IMR-90 (cell line): ENCODE measurements around the gene USH1G. TPM values are rescaled to one million over a fixed set of nuclear protein-coding genes. Genes with fewer than 3 reads are reported as not detected.

Experiments used
- ATAC-seq: fragments of 200-7000 bp; cut with Tn5 transposase; 2 replicates; pipeline ENCODE4 v1.9.1; 2020; ENCODE audit warnings: low read depth, mild to moderate bottlenecking, moderate library complexity
- BruUV-seq: library from RNA; stranded (reverse); fragments of 400-500 nt; replicated peaks from 2 replicates; lab custom pipeline; 2021; lab: Mats Ljungman, UMichigan
- CTCF ChIA-PET: fragments of 300-600 bp; formaldehyde crosslinking; extraction: SDS; loops from one replicate; lab custom pipeline; 2021; ENCODE audit warnings: antibody characterized with exemption; lab: Yijun Ruan, JAX
- POLR2A ChIA-PET: fragments of 300-600 bp; sonication (Branson Sonifier 250); formaldehyde crosslinking; loops from one replicate; lab custom pipeline; 2022; ENCODE audit warnings: antibody characterized with exemption; ENCODE audit not compliant: unreplicated experiment; lab: Charles Lee
- DNase-seq: peaks from one replicate; pipeline ENCODE4 v3.0.0; 2013
- H2AFZ ChIP-seq: replicated peaks from 2 replicates; pipeline ENCODE3; 2013; ENCODE audit warnings: low read length, mild to moderate bottlenecking; ENCODE audit not compliant: poor library complexity
- H2AK5ac ChIP-seq: 2 replicates; pipeline ENCODE4 v1.6.1; 2013; ENCODE audit warnings: low read depth, low read length, inconsistent platforms
- H2AK9ac ChIP-seq: replicated peaks from 2 replicates; pipeline ENCODE3; 2013; ENCODE audit warnings: mild to moderate bottlenecking, low read depth, low read length, moderate library complexity; ENCODE audit not compliant: poor library complexity
- H2BK120ac ChIP-seq: 2 replicates; pipeline ENCODE4 v1.6.1; 2013; ENCODE audit warnings: low read depth, low read length, inconsistent platforms
- H2BK15ac ChIP-seq: 3 replicates; pipeline ENCODE4 v1.6.1; 2013; ENCODE audit warnings: low read depth, low read length, inconsistent platforms
- H2BK20ac ChIP-seq: 2 replicates; pipeline ENCODE4 v1.6.1; 2013; ENCODE audit warnings: low read depth, mild to moderate bottlenecking, inconsistent platforms, low read length, moderate library complexity
- H2BK5ac ChIP-seq: 2 replicates; pipeline ENCODE4 v1.6.1; 2013; ENCODE audit warnings: mild to moderate bottlenecking, low read depth, low read length, inconsistent platforms; ENCODE audit not compliant: poor library complexity, severe bottlenecking
- H3K14ac ChIP-seq: replicated peaks from 2 replicates; pipeline ENCODE4 v1.6.1; 2013; ENCODE audit warnings: low read depth, low read length, inconsistent platforms
- H3K18ac ChIP-seq: 2 replicates; pipeline ENCODE4 v1.6.1; 2013; ENCODE audit warnings: low read depth, low read length, control low read depth
- H3K23ac ChIP-seq: 2 replicates; pipeline ENCODE4 v1.6.1; 2013; ENCODE audit warnings: low read depth, low read length, inconsistent platforms
- H3K27ac ChIP-seq: 2 replicates; pipeline ENCODE4 v1.5.1; 2013; ENCODE audit warnings: mild to moderate bottlenecking, control low read depth, low read length; ENCODE audit not compliant: insufficient read depth
- H3K27me3 ChIP-seq: 2 replicates; pipeline ENCODE4 v1.6.1; 2013; ENCODE audit warnings: low read length; ENCODE audit not compliant: control insufficient read depth, insufficient read depth
- H3K36me3 ChIP-seq: 2 replicates; pipeline ENCODE4 v1.6.1; 2013; ENCODE audit warnings: low read length, mixed read lengths; ENCODE audit not compliant: control insufficient read depth, insufficient read depth
- H3K4ac ChIP-seq: 2 replicates; pipeline ENCODE4 v1.6.1; 2013; ENCODE audit warnings: low read depth, low read length, inconsistent platforms
- H3K4me1 ChIP-seq: 2 replicates; pipeline ENCODE4 v1.6.1; 2013; ENCODE audit warnings: low read length, mixed read lengths; ENCODE audit not compliant: control insufficient read depth, insufficient read depth
- H3K4me2 ChIP-seq: 2 replicates; pipeline ENCODE4 v1.6.1; 2013; ENCODE audit warnings: low read depth, mild to moderate bottlenecking, control low read depth, low read length, moderate library complexity
- H3K4me3 ChIP-seq: 2 replicates; pipeline ENCODE4 v1.5.1; 2013; ENCODE audit warnings: low read depth, mild to moderate bottlenecking, control low read depth, low read length, moderate library complexity; ENCODE audit not compliant: insufficient read depth
- H3K56ac ChIP-seq: 2 replicates; pipeline ENCODE4 v1.6.1; 2013; ENCODE audit warnings: low read length, inconsistent platforms; ENCODE audit not compliant: insufficient read depth; ENCODE audit errors: extremely low read depth
- H3K79me1 ChIP-seq, 2 experiments: 2 replicates each; pipeline ENCODE4 v1.6.1; 2013; ENCODE audit warnings: low read length in 2 of 2, inconsistent platforms in 1 of 2, low read depth in 1 of 2
- H3K9ac ChIP-seq: 2 replicates; pipeline ENCODE4 v1.6.1; 2013; ENCODE audit warnings: low read depth, low read length, control low read depth
- H3K9me1 ChIP-seq: 2 replicates; pipeline ENCODE4 v1.6.1; 2013; ENCODE audit warnings: low read length, inconsistent platforms; ENCODE audit not compliant: insufficient read depth
- H3K9me3 ChIP-seq: 2 replicates; pipeline ENCODE4 v1.6.1; 2013; ENCODE audit warnings: low read length; ENCODE audit not compliant: control insufficient read depth, insufficient read depth
- H4K20me1 ChIP-seq: 2 replicates; pipeline ENCODE4 v1.6.1; 2013; ENCODE audit warnings: low read length, inconsistent platforms; ENCODE audit not compliant: insufficient read depth
- H4K5ac ChIP-seq: 2 replicates; pipeline ENCODE4 v1.6.1; 2013; ENCODE audit warnings: mild to moderate bottlenecking, low read depth, low read length, control low read depth
- H4K8ac ChIP-seq, 2 experiments: 2 replicates each; pipeline ENCODE4 v1.6.1; 2013; ENCODE audit warnings: low read depth in 2 of 2, low read length in 2 of 2, control low read depth in 1 of 2, inconsistent platforms in 1 of 2
- H4K91ac ChIP-seq: 2 replicates; pipeline ENCODE4 v1.6.1; 2013; ENCODE audit warnings: low read depth, low read length, inconsistent platforms; ENCODE audit not compliant: insufficient read depth
- BHLHE40 ChIP-seq: fragments of 150-350 bp; IDR thresholded peaks from 2 replicates; pipeline ENCODE4 v1.6.1; 2016; ENCODE audit warnings: mild to moderate bottlenecking, low read depth, low read length
- CEBPB ChIP-seq: IDR thresholded peaks from 2 replicates; pipeline ENCODE4 v1.6.1; 2012; ENCODE audit warnings: low read depth, low read length, improper control_type of control experiment
- CHD1 ChIP-seq: IDR thresholded peaks from 2 replicates; pipeline ENCODE4 v1.6.1; 2012; ENCODE audit warnings: low read depth, low read length, improper control_type of control experiment
- CTCF ChIP-seq: conservative IDR thresholded peaks from 2 replicates; pipeline ENCODE4 v1.5.1; 2012; ENCODE audit warnings: mild to moderate bottlenecking, low read depth, low read length, improper control_type of control experiment
- MAFK ChIP-seq: IDR thresholded peaks from 2 replicates; pipeline ENCODE4 v1.6.1; 2012; ENCODE audit warnings: low read depth, low read length, improper control_type of control experiment
- MAZ ChIP-seq: IDR thresholded peaks from 2 replicates; pipeline ENCODE4 v1.6.1; 2012; ENCODE audit warnings: low read depth, mild to moderate bottlenecking, low read length, improper control_type of control experiment, moderate library complexity, borderline replicate concordance
- MXI1 ChIP-seq: IDR thresholded peaks from 2 replicates; pipeline ENCODE4 v1.6.1; 2012; ENCODE audit warnings: low read depth, mild to moderate bottlenecking, low read length, moderate library complexity, borderline replicate concordance
- NFE2L2 ChIP-seq: fragments of 150-350 bp; IDR thresholded peaks from 2 replicates; pipeline ENCODE4 v1.6.1; 2016; ENCODE audit warnings: low read depth, mild to moderate bottlenecking, low read length
- POLR2A ChIP-seq: IDR thresholded peaks from 2 replicates; pipeline ENCODE4 v1.6.1; 2012; ENCODE audit warnings: mild to moderate bottlenecking, low read depth, low read length
- RAD21 ChIP-seq: IDR thresholded peaks from 2 replicates; pipeline ENCODE4 v1.6.1; 2012; ENCODE audit warnings: low read length, improper control_type of control experiment
- RCOR1 ChIP-seq: IDR thresholded peaks from 2 replicates; pipeline ENCODE4 v1.6.1; 2012; ENCODE audit warnings: mild to moderate bottlenecking, low read length, improper control_type of control experiment; ENCODE audit not compliant: insufficient replicate concordance
- RFX5 ChIP-seq: IDR thresholded peaks from 2 replicates; pipeline ENCODE4 v1.8.0; 2012; ENCODE audit warnings: low read depth, mild to moderate bottlenecking, low read length, moderate library complexity
- SMC3 ChIP-seq: fragments of 150-350 bp; IDR thresholded peaks from 2 replicates; pipeline ENCODE4 v1.6.1; 2016; ENCODE audit warnings: low read depth, mild to moderate bottlenecking, antibody characterized with exemption, low read length, moderate library complexity
- WGBS, 2 experiments: methylation state at CpG; one replicate each; pipeline versions ENCODE4 v1.1.5 to v1.1.7; 2013; ENCODE audit warnings: missing lambda C conversion rate in 2 of 2; ENCODE audit not compliant: insufficient read length in 1 of 2; ENCODE audit errors: extremely low coverage in 2 of 2; 5-methylcytosine and 5-hydroxymethylcytosine counted together
- dilution Hi-C: fragments of 300-500 bp; cut with HindIII; formaldehyde crosslinking; loops from one replicate; pipeline ENCODE4 v1.14.3; 2018; ENCODE audit warnings: low sequenced_read_pairs; ENCODE audit not compliant: unreplicated experiment
- in situ Hi-C: fragments of 300-500 bp; cut with MboI; formaldehyde crosslinking; loops from 3 replicates; pipeline ENCODE4 v1.14.3; 2019; ENCODE audit warnings: low sequenced_read_pairs, inconsistent platforms, mixed read lengths
- intact Hi-C: fragments of 100-400 bp; cut with micrococcal nuclease; formaldehyde crosslinking; loops from 2 replicates; pipeline ENCODE4 v1.10.0; 2022
- polyA plus RNA-seq, 3 experiments: library from polyadenylated mRNA; depleted of rRNA; stranded (reverse); fragments of >200 nt; gene quantifications; 2 replicates each; pipeline ENCODE4 v1.2.3, GENCODE V29; 2012; ENCODE audit warnings: low replicate concordance in 1 of 3
- total RNA-seq: library from RNA; depleted of rRNA; stranded (reverse); fragments of >200 nt; gene quantifications from 2 replicates; pipeline ENCODE4 v1.2.3, GENCODE V29; 2012
- TF ChIP-seq, protein P1 (sequence below): fragments of 150-350 bp; IDR thresholded peaks from 2 replicates; pipeline ENCODE4 v1.6.1; 2017; ENCODE audit warnings: mild to moderate bottlenecking, antibody characterized with exemption, low read length, low read depth
- TF ChIP-seq, protein P2 (sequence below): fragments of 150-350 bp; IDR thresholded peaks from 2 replicates; pipeline ENCODE4 v1.6.1; 2016; ENCODE audit warnings: low read depth, mild to moderate bottlenecking, low read length, moderate library complexity, borderline replicate concordance

The USH1G gene
- total and polyA plus RNA-seq, 2 of the 4 experiments (the other 2 are of a cell fraction): not detected

GRCh38 chr17:74866198-74866835 is 56.7 kb downstream of the USH1G start:
- no peak overlapping the region for H3K14ac ChIP-seq
- POLR2A ChIA-PET: no interaction called here
- no peak overlapping the region for H2BK20ac ChIP-seq
- H3K9me1 ChIP-seq: peaks cover 4% of the 10 kb centered on the region; the same call in 1 of the 2 replicates
- H2AK5ac ChIP-seq: no peak overlapping the region
- H3K36me3 ChIP-seq: peaks cover 11% of the 10 kb centered on the region; the same call in 1 of the 2 replicates
- BruUV-seq: no TSS peak
- H3K4me1 ChIP-seq: peaks cover under 1% of the 10 kb centered on the region; the same call in 1 of the 2 replicates
- no peak overlapping the region for H3K56ac ChIP-seq
- no peak overlapping the region for H4K5ac ChIP-seq
- H2BK5ac ChIP-seq: no peak overlapping the region
- ATAC-seq: no peak
- H3K79me1 ChIP-seq: peaks cover 4 to 13% of the 10 kb centered on the region in 2 experiments; a peak in 3 of 4 replicates
- H3K4me2 ChIP-seq: no peak overlapping the region
- peaks cover 8% of the 10 kb centered on the region; the same call in 1 of the 2 replicates for H4K20me1 ChIP-seq
- no peak overlapping the region for H3K27ac ChIP-seq
- H2BK120ac ChIP-seq: no peak overlapping the region
- no peak overlapping the region for H3K4me3 ChIP-seq
- H3K9ac ChIP-seq: no peak overlapping the region
- H4K8ac ChIP-seq: no peak overlapping the region
- CTCF ChIA-PET: interaction anchor here (1.9 kb wide), 1 partner anchor 76 kb away, joined by 10 read pairs; no protein-coding TSS in a partner anchor
- in situ Hi-C loops: loop anchor here (5.0 to 25.0 kb wide), 3 partner anchors 74 to 654 kb away; partner anchors contain the start of genes RPL38 and TTYH2
- H3K18ac ChIP-seq: no peak overlapping the region
- 69% methylated on average over 10 of the region's 19 CpGs; no CpG with 5 or more reads in 1 of the 2 experiments for WGBS, 2 experiments
- H2BK15ac ChIP-seq: no peak overlapping the region
- no peak overlapping the region for H3K23ac ChIP-seq
- H3K9me3 ChIP-seq: no peaks in the 10 kb centered on the region
- dilution Hi-C loops: no loop called here
- peak overlapping the region; percentile 26 for H2AK9ac ChIP-seq
- peaks cover 10% of the 10 kb centered on the region for H3K27me3 ChIP-seq
- DNase-seq: no peak
- no peak overlapping the region for H2AFZ ChIP-seq
- intact Hi-C loops: loop anchor here (10.0 kb wide), 1 partner anchor 492 kb away; no protein-coding TSS in a partner anchor
- H3K4ac ChIP-seq: no peak overlapping the region
- no peak overlapping the region for H4K91ac ChIP-seq
- TF ChIP-seq SMC3: no peak
- TF ChIP-seq, protein P1, sequence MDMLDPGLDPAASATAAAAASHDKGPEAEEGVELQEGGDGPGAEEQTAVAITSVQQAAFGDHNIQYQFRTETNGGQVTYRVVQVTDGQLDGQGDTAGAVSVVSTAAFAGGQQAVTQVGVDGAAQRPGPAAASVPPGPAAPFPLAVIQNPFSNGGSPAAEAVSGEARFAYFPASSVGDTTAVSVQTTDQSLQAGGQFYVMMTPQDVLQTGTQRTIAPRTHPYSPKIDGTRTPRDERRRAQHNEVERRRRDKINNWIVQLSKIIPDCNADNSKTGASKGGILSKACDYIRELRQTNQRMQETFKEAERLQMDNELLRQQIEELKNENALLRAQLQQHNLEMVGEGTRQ: no peak
- no peak for TF ChIP-seq RCOR1
- no peak for TF ChIP-seq POLR2A
- TF ChIP-seq NFE2L2: no peak
- TF ChIP-seq RFX5: no peak
- TF ChIP-seq RAD21: no peak
- TF ChIP-seq MAFK: no peak
- no peak for TF ChIP-seq MXI1
- TF ChIP-seq CEBPB: no peak
- TF ChIP-seq, protein P2, sequence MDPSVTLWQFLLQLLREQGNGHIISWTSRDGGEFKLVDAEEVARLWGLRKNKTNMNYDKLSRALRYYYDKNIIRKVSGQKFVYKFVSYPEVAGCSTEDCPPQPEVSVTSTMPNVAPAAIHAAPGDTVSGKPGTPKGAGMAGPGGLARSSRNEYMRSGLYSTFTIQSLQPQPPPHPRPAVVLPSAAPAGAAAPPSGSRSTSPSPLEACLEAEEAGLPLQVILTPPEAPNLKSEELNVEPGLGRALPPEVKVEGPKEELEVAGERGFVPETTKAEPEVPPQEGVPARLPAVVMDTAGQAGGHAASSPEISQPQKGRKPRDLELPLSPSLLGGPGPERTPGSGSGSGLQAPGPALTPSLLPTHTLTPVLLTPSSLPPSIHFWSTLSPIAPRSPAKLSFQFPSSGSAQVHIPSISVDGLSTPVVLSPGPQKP: no peak
- no peak for TF ChIP-seq CTCF
- no peak for TF ChIP-seq BHLHE40
- no peak for TF ChIP-seq CHD1
- TF ChIP-seq MAZ: no peak
